Dendritic cell treated with granulocyte-macrophage colony-stimulating factor and Interleukin-4, amounts not matched to agents 40 ng/mL and 50 ng/mL, for 4 days (primary cell): ENCODE data around the gene IL18R1.

ENCODE experiments used
- H3K27ac Mint-ChIP-seq: one replicate; pipeline ENCODE4 v1.8.0; 2022; ENCODE audit warnings: mild to moderate bottlenecking, mixed read lengths
- H3K27me3 Mint-ChIP-seq: one replicate; pipeline ENCODE4 v1.8.0; 2022; ENCODE audit warnings: mild to moderate bottlenecking, mixed read lengths
- H3K36me3 Mint-ChIP-seq: one replicate; pipeline ENCODE4 v1.8.0; 2022; ENCODE audit warnings: low read depth, mixed read lengths
- H3K4me1 Mint-ChIP-seq: one replicate; pipeline ENCODE4 v1.8.0; 2022; ENCODE audit warnings: low read depth, mixed read lengths
- H3K4me3 Mint-ChIP-seq: one replicate; pipeline ENCODE4 v1.8.0; 2022; ENCODE audit warnings: mild to moderate bottlenecking, moderate library complexity, mixed read lengths
- H3K9me3 Mint-ChIP-seq: one replicate; pipeline ENCODE4 v1.8.0; 2022; ENCODE audit warnings: mixed read lengths
- intact Hi-C: fragments of 100-400 bp; cut with micrococcal nuclease; formaldehyde crosslinking; loops from one replicate; pipeline ENCODE4 v1.15.0; 2022

Gene IL18R1

DNA sequence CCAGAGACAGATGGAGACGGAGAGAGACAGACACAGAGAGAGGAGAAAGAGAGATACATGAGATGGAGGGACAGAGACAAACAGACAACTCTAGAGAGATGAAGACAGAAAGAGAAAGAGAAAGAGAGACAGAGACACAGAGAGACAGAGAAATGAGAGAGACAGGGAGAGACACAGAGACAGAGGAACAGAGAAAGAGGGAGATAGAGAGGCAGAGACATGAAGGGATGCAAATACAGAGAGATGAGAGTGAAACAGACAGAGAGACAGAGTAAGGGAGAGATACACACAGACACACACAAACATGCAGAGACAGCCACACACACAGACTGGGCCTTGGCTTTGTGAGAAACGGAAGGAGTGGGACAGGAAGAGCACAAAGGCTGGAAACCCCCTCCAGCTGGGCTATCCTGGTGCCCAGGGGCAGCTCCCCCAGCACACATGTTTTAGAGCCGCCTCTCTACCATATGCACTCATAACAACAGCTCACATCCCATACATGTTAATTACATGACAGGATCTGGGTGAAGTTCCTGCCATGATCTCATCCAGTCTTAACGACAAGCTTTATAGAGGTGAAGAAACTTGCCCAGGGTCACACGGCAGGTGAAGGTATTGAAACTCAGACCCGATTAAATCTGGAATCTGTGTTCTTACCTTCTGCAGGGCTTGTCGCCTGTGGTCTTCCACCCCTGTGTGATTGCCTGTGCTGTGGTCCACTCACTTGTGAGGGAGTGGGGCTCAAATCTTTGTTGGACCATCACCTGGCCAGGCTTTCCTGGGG lies 32.4 kb downstream of the IL18R1 start:
- H3K36me3 Mint-ChIP-seq: no peaks in the 10 kb centered on the region
- intact Hi-C loops: no loop called here
- no peak overlapping the region for H3K4me3 Mint-ChIP-seq
- no peaks in the 10 kb centered on the region for H3K27me3 Mint-ChIP-seq
- no peaks in the 10 kb centered on the region for H3K4me1 Mint-ChIP-seq
- H3K27ac Mint-ChIP-seq: no peak overlapping the region
- H3K9me3 Mint-ChIP-seq: peaks cover 18% of the 10 kb centered on the region

DNA sequence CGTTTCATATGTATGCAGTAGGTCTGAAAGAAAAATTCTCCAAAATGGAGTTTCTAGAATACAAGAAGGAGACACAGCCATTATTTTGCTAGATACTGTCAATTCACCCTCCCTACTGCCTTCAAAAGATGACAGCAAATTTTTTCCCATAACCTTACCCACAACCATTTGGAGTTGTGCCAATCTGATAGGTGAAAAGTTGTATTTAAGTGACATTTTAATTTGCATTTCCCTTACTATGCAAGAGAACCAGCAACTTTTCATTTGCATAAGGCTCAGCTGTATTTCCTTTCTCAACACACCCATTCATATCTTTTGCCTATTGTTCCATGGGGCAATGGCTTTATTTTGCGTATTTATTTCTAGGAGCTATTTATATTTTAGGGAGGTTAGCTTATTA lies 36.0 kb downstream of the IL18R1 start:
- no peaks in the 10 kb centered on the region for H3K36me3 Mint-ChIP-seq
- no peaks in the 10 kb centered on the region for H3K9me3 Mint-ChIP-seq
- H3K27ac Mint-ChIP-seq: no peak overlapping the region
- H3K4me3 Mint-ChIP-seq: no peak overlapping the region
- intact Hi-C loops: no loop called here
- H3K4me1 Mint-ChIP-seq: no peaks in the 10 kb centered on the region
- H3K27me3 Mint-ChIP-seq: no peaks in the 10 kb centered on the region

DNA sequence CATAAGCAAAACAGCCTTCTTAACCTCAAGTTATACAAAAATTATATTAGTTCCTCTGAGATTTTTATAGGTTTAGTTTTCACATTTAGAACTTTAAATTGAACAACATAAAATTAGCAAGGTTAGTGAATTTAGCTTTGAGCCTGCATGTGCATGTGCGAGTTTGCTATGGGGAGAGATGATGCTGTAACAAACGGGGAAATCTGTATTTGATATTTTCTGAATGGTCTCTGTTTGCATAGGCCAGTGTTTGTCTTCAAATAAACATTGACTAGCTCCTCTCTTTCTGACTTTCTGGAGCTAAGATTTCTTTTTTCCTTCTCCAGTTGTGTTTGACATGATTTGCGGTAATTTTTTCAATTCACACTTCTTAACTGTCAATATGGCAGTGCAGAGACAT lies 36.5 kb downstream of the IL18R1 start:
- no peaks in the 10 kb centered on the region for H3K27me3 Mint-ChIP-seq
- H3K4me1 Mint-ChIP-seq: no peaks in the 10 kb centered on the region
- H3K27ac Mint-ChIP-seq: no peak overlapping the region
- intact Hi-C loops: no loop called here
- H3K4me3 Mint-ChIP-seq: no peak overlapping the region
- H3K9me3 Mint-ChIP-seq: no peaks in the 10 kb centered on the region
- H3K36me3 Mint-ChIP-seq: no peaks in the 10 kb centered on the region

DNA sequence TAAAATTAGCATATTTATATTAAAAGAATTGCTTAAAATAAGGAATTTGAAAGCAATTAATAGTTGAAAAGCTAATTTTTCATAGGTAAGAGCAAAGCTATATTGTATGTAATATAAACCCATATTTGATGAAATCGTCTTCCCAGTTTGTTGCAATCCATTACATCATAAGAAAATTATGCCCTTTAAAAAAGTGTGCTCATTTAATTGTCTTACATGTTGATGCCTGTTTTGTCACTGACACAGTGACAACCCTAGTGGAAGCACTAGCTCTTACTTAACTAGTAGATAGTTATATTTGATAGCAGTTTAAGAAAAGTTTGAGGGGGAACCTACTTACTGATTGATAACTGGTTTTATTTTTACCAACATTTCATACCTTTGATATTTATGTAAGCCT lies 37.3 kb downstream of the IL18R1 start:
- no peaks in the 10 kb centered on the region for H3K36me3 Mint-ChIP-seq
- no peaks in the 10 kb centered on the region for H3K27me3 Mint-ChIP-seq
- H3K4me3 Mint-ChIP-seq: no peak overlapping the region
- intact Hi-C loops: no loop called here
- no peaks in the 10 kb centered on the region for H3K4me1 Mint-ChIP-seq
- no peaks in the 10 kb centered on the region for H3K9me3 Mint-ChIP-seq
- no peak overlapping the region for H3K27ac Mint-ChIP-seq

DNA sequence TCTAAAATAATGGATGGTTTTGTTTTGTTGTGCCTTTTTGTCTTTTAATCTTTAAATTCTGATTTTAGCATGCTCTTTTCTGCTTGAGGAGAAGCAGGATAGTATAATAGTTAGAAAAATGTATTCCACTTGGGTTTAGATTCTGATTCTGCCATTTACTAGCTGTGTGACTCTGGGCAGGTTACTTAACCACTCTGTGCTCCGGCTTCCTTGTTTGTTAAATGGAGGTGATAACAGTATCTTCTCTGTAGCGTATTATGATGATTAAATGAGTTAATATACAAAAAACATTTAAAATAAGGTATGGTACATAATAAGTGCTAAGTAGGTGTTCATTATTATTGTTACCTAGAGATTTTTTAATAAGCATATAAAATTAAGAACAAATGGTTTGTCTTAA lies 40.4 kb downstream of the IL18R1 start:
- Mint-ChIP-seq H3K27me3 (no peaks in the 10 kb centered on the region), H3K9me3 (no peaks in the 10 kb centered on the region), H3K27ac (no peak overlapping the region), H3K36me3 (no peaks in the 10 kb centered on the region), H3K4me1 (no peaks in the 10 kb centered on the region), H3K4me3 (no peak overlapping the region)
- intact Hi-C loops: no loop called here

DNA sequence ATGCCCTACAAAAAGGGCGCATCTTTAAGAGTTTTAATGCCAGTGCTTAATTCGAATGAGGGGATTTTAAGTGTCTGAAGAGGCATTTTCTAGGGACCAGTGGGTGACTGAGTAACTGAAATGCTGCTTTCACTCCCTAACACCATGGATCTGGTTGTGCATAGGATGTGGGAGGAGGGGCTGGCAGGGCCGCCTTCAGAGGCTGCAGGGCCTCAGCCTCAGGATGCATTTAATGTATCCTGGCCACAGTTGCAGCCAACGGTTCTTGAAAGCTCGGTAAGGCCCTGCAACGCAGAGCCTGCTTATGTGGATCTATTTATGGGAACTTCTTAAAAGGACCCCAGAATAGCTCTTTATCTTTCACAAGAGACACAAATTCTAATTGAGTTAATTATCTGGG lies 41.6 kb downstream of the IL18R1 start:
- Mint-ChIP-seq H3K27ac (no peak overlapping the region), H3K9me3 (no peaks in the 10 kb centered on the region), H3K4me1 (peaks cover 8% of the 10 kb centered on the region), H3K36me3 (no peaks in the 10 kb centered on the region), H3K27me3 (no peaks in the 10 kb centered on the region), H3K4me3 (no peak overlapping the region)
- intact Hi-C loops: no loop called here

DNA sequence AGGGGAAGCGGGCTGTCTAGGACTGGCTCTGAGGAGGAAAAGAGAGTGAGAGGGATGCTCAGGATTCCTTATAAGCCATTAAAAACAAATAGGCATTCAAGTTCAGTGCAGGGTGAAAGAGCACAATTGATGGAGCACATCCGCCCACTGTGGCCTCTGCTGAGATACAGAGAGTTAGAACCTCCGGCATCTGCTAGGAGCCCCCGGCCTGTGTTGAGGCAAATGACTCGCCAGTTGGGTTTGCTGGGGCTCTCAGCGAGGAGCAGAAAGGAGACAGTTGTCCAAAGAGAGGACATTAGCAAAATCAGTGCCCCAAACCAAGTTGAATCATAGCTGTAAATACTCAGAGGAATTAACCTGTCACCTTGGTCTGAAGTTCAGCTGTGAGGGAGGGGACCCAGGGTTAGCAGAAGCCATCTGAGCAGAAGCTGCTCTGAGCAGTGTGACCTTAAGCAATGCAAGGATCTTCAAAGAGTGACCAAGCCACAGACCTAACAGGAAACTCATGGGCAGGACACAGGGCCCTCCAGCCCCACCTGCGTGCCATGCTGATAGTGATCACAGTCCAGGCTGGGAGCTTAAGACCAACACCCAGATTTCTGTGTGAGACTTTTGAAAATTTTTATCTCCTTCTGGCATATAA lies 44.0 kb downstream of the IL18R1 start:
- H3K27ac Mint-ChIP-seq: no peak overlapping the region
- H3K27me3 Mint-ChIP-seq: no peaks in the 10 kb centered on the region
- H3K36me3 Mint-ChIP-seq: no peaks in the 10 kb centered on the region
- H3K9me3 Mint-ChIP-seq: no peaks in the 10 kb centered on the region
- peaks cover 8% of the 10 kb centered on the region for H3K4me1 Mint-ChIP-seq
- intact Hi-C loops: no loop called here
- H3K4me3 Mint-ChIP-seq: no peak overlapping the region

DNA sequence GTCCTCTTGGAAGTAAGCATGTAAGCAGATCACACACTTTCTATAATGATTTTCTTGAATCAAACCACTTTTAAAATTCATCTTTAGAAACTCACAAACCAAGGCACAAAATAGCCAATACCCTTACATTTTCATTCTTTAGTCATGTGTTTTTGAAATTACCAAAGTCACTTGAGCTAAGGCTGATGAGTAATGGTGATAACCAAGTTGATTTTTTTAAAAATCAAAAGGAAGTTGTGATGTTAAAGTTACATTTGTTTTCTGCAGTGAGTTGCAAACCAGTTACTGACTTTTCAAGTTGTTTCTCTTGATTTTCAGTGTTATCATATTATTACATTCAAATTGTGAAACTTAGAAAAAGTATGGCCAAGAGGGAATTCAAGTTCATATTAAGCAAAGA lies 45.9 kb downstream of the IL18R1 start:
- no peaks in the 10 kb centered on the region for H3K36me3 Mint-ChIP-seq
- H3K9me3 Mint-ChIP-seq: no peaks in the 10 kb centered on the region
- H3K4me1 Mint-ChIP-seq: peaks cover 8% of the 10 kb centered on the region
- H3K27me3 Mint-ChIP-seq: no peaks in the 10 kb centered on the region
- H3K4me3 Mint-ChIP-seq: no peak overlapping the region
- H3K27ac Mint-ChIP-seq: no peak overlapping the region
- intact Hi-C loops: no loop called here

DNA sequence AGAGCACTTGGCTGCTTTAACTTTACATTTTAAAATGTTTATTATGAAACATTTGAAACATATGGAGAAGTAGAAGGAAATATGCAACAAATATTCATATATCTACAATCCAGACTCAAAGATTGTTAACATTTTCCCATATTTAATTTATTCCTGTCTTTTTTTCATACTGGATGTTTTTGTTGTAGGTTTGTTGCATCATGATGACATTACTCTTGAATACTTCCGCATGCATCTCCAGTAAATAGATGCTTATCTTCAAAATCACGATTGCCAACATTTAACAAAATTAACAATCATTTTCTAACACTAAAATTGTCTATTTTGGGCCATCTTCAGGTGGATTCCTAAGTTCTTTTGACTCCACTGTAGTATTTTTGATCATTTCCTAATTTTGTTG lies 46.3 kb downstream of the IL18R1 start:
- Mint-ChIP-seq H3K9me3 (no peaks in the 10 kb centered on the region), H3K36me3 (no peaks in the 10 kb centered on the region), H3K4me1 (peaks cover 8% of the 10 kb centered on the region), H3K4me3 (no peak overlapping the region), H3K27me3 (no peaks in the 10 kb centered on the region), H3K27ac (no peak overlapping the region)
- intact Hi-C loops: no loop called here

DNA sequence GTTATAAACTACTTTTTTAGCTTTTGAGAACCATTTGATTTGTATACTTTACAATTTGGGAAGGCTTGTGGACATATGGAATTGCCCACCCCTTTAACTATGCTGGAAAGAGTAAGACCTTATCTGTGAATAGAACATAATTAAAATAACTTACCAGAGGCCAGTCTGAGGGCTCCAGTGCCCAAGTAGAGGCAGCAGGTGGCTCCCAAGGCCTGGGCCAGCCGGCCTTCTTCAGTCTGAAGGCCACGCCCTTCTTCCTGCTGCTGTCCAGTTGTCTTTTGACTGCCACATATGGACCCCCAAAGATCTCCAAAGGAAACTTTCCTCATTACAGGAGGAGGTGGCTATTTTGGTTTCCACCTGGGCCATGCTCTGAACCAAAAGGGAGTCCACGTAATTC lies 55.4 kb downstream of the IL18R1 start:
- no peaks in the 10 kb centered on the region for H3K4me1 Mint-ChIP-seq
- peaks cover 15% of the 10 kb centered on the region for H3K9me3 Mint-ChIP-seq

DNA sequence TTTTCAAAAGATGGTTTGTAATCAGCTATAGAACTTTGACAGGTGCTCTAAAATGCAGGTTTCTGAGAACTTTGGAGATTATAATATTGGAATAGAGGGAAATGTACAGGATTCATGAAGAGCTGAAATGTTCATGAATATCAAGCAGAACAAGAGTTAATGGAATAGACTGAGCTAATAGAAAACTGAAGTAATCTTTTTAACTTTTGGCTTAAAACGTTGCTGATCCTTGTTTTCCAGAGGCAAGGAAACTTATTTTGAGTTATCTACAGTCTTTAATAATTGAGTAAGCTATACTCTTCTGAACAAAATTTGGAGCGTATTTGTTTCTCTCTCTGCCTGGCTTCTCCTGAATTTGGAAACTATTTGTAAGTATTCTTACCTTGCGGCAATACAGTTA lies 56.6 kb downstream of the IL18R1 start:
- Mint-ChIP-seq H3K27ac (no peak overlapping the region), H3K36me3 (no peaks in the 10 kb centered on the region), H3K4me3 (no peak overlapping the region), H3K9me3 (peaks cover 15% of the 10 kb centered on the region), H3K27me3 (no peaks in the 10 kb centered on the region), H3K4me1 (no peaks in the 10 kb centered on the region)
- intact Hi-C loops: no loop called here

More for the DNA sequence above, 55.4 kb downstream of the IL18R1 start:
- no peak overlapping the region for H3K27ac Mint-ChIP-seq
- H3K27me3 Mint-ChIP-seq: no peaks in the 10 kb centered on the region
- no peaks in the 10 kb centered on the region for H3K36me3 Mint-ChIP-seq
- intact Hi-C loops: no loop called here
- no peak overlapping the region for H3K4me3 Mint-ChIP-seq

DNA sequence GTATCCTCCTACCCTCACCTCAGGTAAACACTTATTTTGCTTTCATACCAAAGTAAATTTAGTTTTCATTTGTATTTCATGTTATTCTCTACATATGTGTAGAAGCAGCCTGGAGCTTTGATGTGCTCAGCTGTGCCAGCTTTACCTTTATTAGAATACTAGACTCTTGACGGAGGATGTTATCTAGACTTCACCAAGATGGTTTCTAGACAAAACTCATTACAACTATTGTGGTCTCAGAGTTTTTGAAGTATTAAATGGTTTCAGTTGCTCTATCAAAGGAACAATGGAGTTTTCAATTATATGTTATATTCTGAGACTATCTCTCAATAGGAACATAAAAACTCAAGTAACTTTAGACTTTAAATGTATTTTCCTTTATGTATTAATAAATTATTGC lies 62.4 kb downstream of the IL18R1 start:
- intact Hi-C loops: no loop called here
- Mint-ChIP-seq H3K4me1 (peaks cover 22% of the 10 kb centered on the region), H3K27ac (no peak overlapping the region), H3K27me3 (no peaks in the 10 kb centered on the region), H3K4me3 (no peak overlapping the region), H3K36me3 (no peaks in the 10 kb centered on the region), H3K9me3 (no peaks in the 10 kb centered on the region)

DNA sequence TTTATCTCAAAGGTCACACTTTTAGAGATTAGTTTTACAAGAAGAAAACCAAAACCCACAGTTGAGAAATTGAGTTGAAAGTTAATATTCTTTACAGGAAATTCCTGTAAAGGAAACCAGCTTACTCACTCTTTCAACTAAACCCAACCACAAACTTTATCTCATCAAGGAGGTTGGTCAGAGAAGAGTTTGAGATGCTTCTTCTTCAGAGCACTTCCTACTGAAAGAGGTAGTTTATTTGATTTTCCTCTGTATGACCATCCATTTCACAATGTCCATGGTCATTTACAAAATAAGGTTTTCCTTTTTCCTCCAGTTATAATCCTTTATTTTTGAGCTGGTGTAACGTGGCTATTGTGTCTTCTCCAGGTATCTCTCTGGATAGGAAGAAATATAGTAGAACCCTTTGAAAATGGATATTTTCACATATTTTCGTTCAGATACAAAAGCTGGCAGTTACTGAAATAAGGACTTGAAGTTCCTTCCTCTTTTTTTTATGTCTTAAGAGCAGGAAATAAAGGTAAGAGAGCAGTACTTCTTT lies 62.9 kb downstream of the IL18R1 start:
- Mint-ChIP-seq H3K4me3 (no peak overlapping the region), H3K27ac (no peak overlapping the region), H3K4me1 (peaks cover 27% of the 10 kb centered on the region), H3K9me3 (no peaks in the 10 kb centered on the region), H3K27me3 (no peaks in the 10 kb centered on the region), H3K36me3 (no peaks in the 10 kb centered on the region)
- intact Hi-C loops: no loop called here

DNA sequence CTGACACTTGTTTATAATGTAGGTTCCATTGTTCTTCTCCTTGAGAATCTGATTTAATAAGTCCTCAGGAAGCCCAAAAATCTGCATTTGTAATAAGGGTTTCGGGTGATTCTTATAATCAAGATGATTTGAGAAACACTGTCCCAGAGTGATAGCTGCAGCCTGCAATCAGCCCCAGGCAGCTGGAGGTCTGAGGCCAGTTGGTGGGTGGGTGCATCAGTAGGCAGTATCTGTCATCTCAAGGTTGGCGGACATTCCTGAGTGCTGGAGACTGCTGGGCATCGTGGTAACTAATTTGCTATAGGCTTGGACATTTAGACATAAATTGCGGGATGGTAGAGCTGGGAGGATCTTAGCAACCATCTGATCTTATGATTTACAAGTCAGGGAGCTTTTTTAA lies 64.7 kb downstream of the IL18R1 start:
- Mint-ChIP-seq H3K27ac (no peak overlapping the region), H3K4me1 (peaks cover 32% of the 10 kb centered on the region)

More for the DNA sequence above, 64.7 kb downstream of the IL18R1 start:
- H3K9me3 Mint-ChIP-seq: no peaks in the 10 kb centered on the region
- intact Hi-C loops: no loop called here
- no peaks in the 10 kb centered on the region for H3K27me3 Mint-ChIP-seq
- H3K4me3 Mint-ChIP-seq: no peak overlapping the region
- no peaks in the 10 kb centered on the region for H3K36me3 Mint-ChIP-seq
